Mesenchymal stem cell (in vitro differentiated cells and primary cell): ENCODE data around the gene SNTG2.

Experiments
- DNase-seq: peaks from one replicate; pipeline ENCODE4 v3.0.0-alpha.2; 2013
- H2AFZ ChIP-seq: one replicate; pipeline ENCODE4 v1.6.1; 2013; ENCODE audit warnings: low read depth, mild to moderate bottlenecking, control low read depth, inconsistent platforms, low read length, moderate library complexity
- H2AK5ac ChIP-seq: 2 replicates; pipeline ENCODE4 v1.6.1; 2013; ENCODE audit warnings: low read length, moderate library complexity, mild to moderate bottlenecking, inconsistent platforms; ENCODE audit not compliant: severe bottlenecking
- H2BK120ac ChIP-seq: one replicate; pipeline ENCODE4 v1.6.1; 2013; ENCODE audit warnings: low read depth, mild to moderate bottlenecking, inconsistent platforms, low read length, moderate library complexity
- H2BK12ac ChIP-seq, 2 experiments: one replicate each; pipeline ENCODE4 v1.6.1; 2013; ENCODE audit warnings: inconsistent platforms in 2 of 2, low read length in 2 of 2, mild to moderate bottlenecking in 2 of 2, moderate library complexity in 2 of 2, control low read depth in 1 of 2
- H2BK15ac ChIP-seq: one replicate; pipeline ENCODE4 v1.6.1; 2013; ENCODE audit warnings: mild to moderate bottlenecking, low read depth, inconsistent platforms; ENCODE audit not compliant: poor library complexity, severe bottlenecking
- H2BK5ac ChIP-seq: 2 replicates; pipeline ENCODE4 v1.6.1; 2013; ENCODE audit warnings: low read depth, mild to moderate bottlenecking, low read length, control low read depth, inconsistent platforms; ENCODE audit not compliant: poor library complexity, severe bottlenecking
- H3K14ac ChIP-seq, 2 experiments: one replicate each; pipeline ENCODE4 v1.6.1; 2013; ENCODE audit warnings: inconsistent platforms in 2 of 2, low read length in 2 of 2, control low read depth in 1 of 2, mild to moderate bottlenecking in 1 of 2, moderate library complexity in 1 of 2
- H3K18ac ChIP-seq, 2 experiments: one replicate each; pipeline ENCODE4 v1.6.1; 2013; ENCODE audit warnings: inconsistent platforms in 2 of 2, low read length in 2 of 2, control low read depth in 1 of 2, low read depth in 1 of 2, mild to moderate bottlenecking in 1 of 2
- H3K23ac ChIP-seq, 2 experiments: one replicate each; pipeline ENCODE4 v1.6.1; 2013; ENCODE audit warnings: inconsistent platforms in 2 of 2, low read length in 2 of 2, mild to moderate bottlenecking in 2 of 2, moderate library complexity in 2 of 2, control low read depth in 1 of 2
- H3K27ac ChIP-seq: 2 replicates; pipeline ENCODE4 v1.5.1; 2013; ENCODE audit warnings: mild to moderate bottlenecking, moderate library complexity, low read length, control low read depth, inconsistent platforms; ENCODE audit not compliant: poor library complexity, severe bottlenecking
- H3K27me3 ChIP-seq, 2 experiments: 2 replicates each; pipeline versions ENCODE4 v1.6.1 to v1.7.0; 2013; ENCODE audit warnings: low read length in 2 of 2, mild to moderate bottlenecking in 2 of 2, moderate library complexity in 2 of 2, control low read depth in 1 of 2, inconsistent platforms in 1 of 2; ENCODE audit not compliant: control insufficient read depth in 1 of 2, insufficient read depth in 1 of 2
- H3K36me3 ChIP-seq, 2 experiments: 2 replicates each; pipeline versions ENCODE4 v1.6.1 to v1.7.0; 2013; ENCODE audit warnings: low read length in 2 of 2, control low read depth in 1 of 2, inconsistent platforms in 1 of 2, low read depth in 1 of 2, mild to moderate bottlenecking in 1 of 2; ENCODE audit not compliant: insufficient read depth in 2 of 2, control insufficient read depth in 1 of 2
- H3K4ac ChIP-seq, 2 experiments: one replicate each; pipeline ENCODE4 v1.6.1; 2013; ENCODE audit warnings: inconsistent platforms in 2 of 2, low read length in 2 of 2, mild to moderate bottlenecking in 2 of 2, moderate library complexity in 2 of 2, control low read depth in 1 of 2, low read depth in 1 of 2
- H3K4me1 ChIP-seq: 2 replicates; pipeline ENCODE4 v1.6.1; 2013; ENCODE audit warnings: low read depth, low read length, control low read depth; ENCODE audit not compliant: control insufficient read depth, insufficient read depth
- H3K4me2 ChIP-seq: 2 replicates; pipeline ENCODE4 v1.6.1; 2013; ENCODE audit warnings: low read length, mild to moderate bottlenecking, inconsistent platforms; ENCODE audit not compliant: poor library complexity, severe bottlenecking
- H3K4me3 ChIP-seq, 2 experiments: 2 replicates each; pipeline versions ENCODE4 v1.5.1 to v1.7.0; 2013; ENCODE audit warnings: low read length in 2 of 2, mild to moderate bottlenecking in 2 of 2, control low read depth in 1 of 2, low read depth in 1 of 2; ENCODE audit not compliant: insufficient read depth in 1 of 2
- H3K79me1 ChIP-seq: replicated peaks from 2 replicates; pipeline ENCODE4 v1.6.1; 2013; ENCODE audit warnings: mild to moderate bottlenecking, control low read depth, low read length, inconsistent platforms; ENCODE audit not compliant: poor library complexity, severe bottlenecking
- H3K9ac ChIP-seq: 2 replicates; pipeline ENCODE4 v1.7.0; 2013; ENCODE audit warnings: mild to moderate bottlenecking, low read length, moderate library complexity
- H3K9me3 ChIP-seq: 2 replicates; pipeline ENCODE4 v1.7.0; 2013; ENCODE audit warnings: mild to moderate bottlenecking, low read length; ENCODE audit not compliant: control insufficient read depth
- H4K8ac ChIP-seq: one replicate; pipeline ENCODE4 v1.6.1; 2013; ENCODE audit warnings: inconsistent platforms, mild to moderate bottlenecking, low read length, moderate library complexity
- H4K91ac ChIP-seq: one replicate; pipeline ENCODE4 v1.6.1; 2013; ENCODE audit warnings: mild to moderate bottlenecking, low read length, inconsistent platforms
- WGBS: methylation state at CpG from one replicate; pipeline ENCODE4 v1.1.7; 2013; ENCODE audit warnings: mixed read lengths; 5-methylcytosine and 5-hydroxymethylcytosine counted together

The SNTG2 gene

GRCh38 chr2:904246-905024, 46.2 kb upstream of the SNTG2 start:
- no peak overlapping the region for H2BK15ac ChIP-seq
- no peak overlapping the region for H2BK12ac ChIP-seq
- no peak overlapping the region for H3K9ac ChIP-seq
- H2BK120ac ChIP-seq, result no peak overlapping the region
- no peak overlapping the region for H3K18ac ChIP-seq
- no peaks in the 10 kb centered on the region for H3K4me1 ChIP-seq
- H2AK5ac ChIP-seq, result no peak overlapping the region
- no peaks in the 10 kb centered on the region for H3K36me3 ChIP-seq
- H3K23ac ChIP-seq, result no peak overlapping the region
- DNase-seq, result no peak
- no peak overlapping the region for H2BK5ac ChIP-seq
- H3K27ac ChIP-seq, result no peak overlapping the region
- H4K8ac ChIP-seq, result no peak overlapping the region
- H3K27me3 ChIP-seq, result peaks cover 0 to 39% of the 10 kb centered on the region in 2 experiments
- no peak overlapping the region for H2AFZ ChIP-seq
- no peak overlapping the region for H3K4me2 ChIP-seq
- WGBS, result 53% methylated on average over 12 of the region's 12 CpGs
- no peak overlapping the region for H4K91ac ChIP-seq
- no peaks in the 10 kb centered on the region for H3K79me1 ChIP-seq
- no peaks in the 10 kb centered on the region for H3K9me3 ChIP-seq
- H3K14ac ChIP-seq, result no peak overlapping the region
- H3K4me3 ChIP-seq, result no peak overlapping the region
- no peak overlapping the region for H3K4ac ChIP-seq

GRCh38 chr2:905091-905832, 45.4 kb upstream of the SNTG2 start:
- no peaks in the 10 kb centered on the region for H3K79me1 ChIP-seq
- H2BK12ac ChIP-seq, result no peak overlapping the region
- H2BK5ac ChIP-seq, result no peak overlapping the region
- H3K9me3 ChIP-seq, result no peaks in the 10 kb centered on the region
- H3K23ac ChIP-seq, result no peak overlapping the region
- no peak overlapping the region for H4K8ac ChIP-seq
- H3K36me3 ChIP-seq, result no peaks in the 10 kb centered on the region
- no peak overlapping the region for H3K14ac ChIP-seq
- H3K4me3 ChIP-seq, result no peak overlapping the region
- no peak overlapping the region for H3K4ac ChIP-seq
- H3K9ac ChIP-seq, result no peak overlapping the region
- no peak overlapping the region for H2AK5ac ChIP-seq
- no peak overlapping the region for H2AFZ ChIP-seq
- H4K91ac ChIP-seq, result no peak overlapping the region
- no peaks in the 10 kb centered on the region for H3K4me1 ChIP-seq
- H3K18ac ChIP-seq, result no peak overlapping the region
- no peak overlapping the region for H2BK15ac ChIP-seq
- 79% methylated on average over 12 of the region's 12 CpGs for WGBS
- DNase-seq, result no peak
- H3K4me2 ChIP-seq, result no peak overlapping the region
- H3K27me3 ChIP-seq, result peaks cover 0 to 39% of the 10 kb centered on the region in 2 experiments
- no peak overlapping the region for H3K27ac ChIP-seq
- no peak overlapping the region for H2BK120ac ChIP-seq

- no peak overlapping the region for H3K4me3 ChIP-seq
- no peaks in the 10 kb centered on the region for H3K4me1 ChIP-seq
- H2BK120ac ChIP-seq, result no peak overlapping the region
- H3K27ac ChIP-seq, result no peak overlapping the region
- H3K9me3 ChIP-seq, result no peaks in the 10 kb centered on the region
- no peak overlapping the region for H3K4ac ChIP-seq
- H3K14ac ChIP-seq, result no peak overlapping the region
- no peak overlapping the region for H2BK12ac ChIP-seq
- H3K9ac ChIP-seq, result no peak overlapping the region
- WGBS, result 76% methylated on average over 5 of the region's 5 CpGs
- H2AFZ ChIP-seq, result no peak overlapping the region
- no peak overlapping the region for H2BK5ac ChIP-seq
- peaks cover 0 to 39% of the 10 kb centered on the region in 2 experiments for H3K27me3 ChIP-seq
- no peak for DNase-seq
- H3K4me2 ChIP-seq, result no peak overlapping the region
- H3K18ac ChIP-seq, result no peak overlapping the region
- no peaks in the 10 kb centered on the region for H3K36me3 ChIP-seq
- no peak overlapping the region for H2AK5ac ChIP-seq
- H3K23ac ChIP-seq, result no peak overlapping the region
- no peak overlapping the region for H4K8ac ChIP-seq
- no peak overlapping the region for H2BK15ac ChIP-seq
- H4K91ac ChIP-seq, result no peak overlapping the region
- no peaks in the 10 kb centered on the region for H3K79me1 ChIP-seq
These were observed 44.9 kb upstream of the SNTG2 start for GRCh38 chr2:905833-906140.

GRCh38 chr2:907706-908105, 42.9 kb upstream of the SNTG2 start:
- Histone ChIP-seq H2BK5ac (no peak overlapping the region), H3K79me1 (no peaks in the 10 kb centered on the region)
- 89% methylated on average over 7 of the region's 7 CpGs for WGBS

More at GRCh38 chr2:907706-908105, 42.9 kb upstream of the SNTG2 start:
- Histone ChIP-seq H3K23ac (no peak overlapping the region), H2BK12ac (no peak overlapping the region), H3K36me3 (no peaks in the 10 kb centered on the region), H3K4me2 (no peak overlapping the region), H3K4me3 (no peak overlapping the region), H3K27me3 (peaks cover 0 to 49% of the 10 kb centered on the region in 2 experiments), H2AK5ac (no peak overlapping the region), H2BK15ac (no peak overlapping the region), H3K4ac (no peak overlapping the region), H4K8ac (no peak overlapping the region), H3K14ac (no peak overlapping the region), H3K4me1 (no peaks in the 10 kb centered on the region), H2AFZ (no peak overlapping the region), H3K27ac (no peak overlapping the region), H3K18ac (no peak overlapping the region), H4K91ac (no peak overlapping the region), H3K9me3 (no peaks in the 10 kb centered on the region), H3K9ac (no peak overlapping the region), H2BK120ac (no peak overlapping the region)
- DNase-seq, result no peak
